Measurements from ENCODE around the gene CAMK1D. TPM values are rescaled to one million over a fixed set of nuclear protein-coding genes. Genes with fewer than 3 reads are reported as not detected.

Gene CAMK1D
- polyA plus RNA-seq, 2 of the 4 experiments (the other 2 are of a cell fraction): 6.6 to 12.5 TPM

DNA sequence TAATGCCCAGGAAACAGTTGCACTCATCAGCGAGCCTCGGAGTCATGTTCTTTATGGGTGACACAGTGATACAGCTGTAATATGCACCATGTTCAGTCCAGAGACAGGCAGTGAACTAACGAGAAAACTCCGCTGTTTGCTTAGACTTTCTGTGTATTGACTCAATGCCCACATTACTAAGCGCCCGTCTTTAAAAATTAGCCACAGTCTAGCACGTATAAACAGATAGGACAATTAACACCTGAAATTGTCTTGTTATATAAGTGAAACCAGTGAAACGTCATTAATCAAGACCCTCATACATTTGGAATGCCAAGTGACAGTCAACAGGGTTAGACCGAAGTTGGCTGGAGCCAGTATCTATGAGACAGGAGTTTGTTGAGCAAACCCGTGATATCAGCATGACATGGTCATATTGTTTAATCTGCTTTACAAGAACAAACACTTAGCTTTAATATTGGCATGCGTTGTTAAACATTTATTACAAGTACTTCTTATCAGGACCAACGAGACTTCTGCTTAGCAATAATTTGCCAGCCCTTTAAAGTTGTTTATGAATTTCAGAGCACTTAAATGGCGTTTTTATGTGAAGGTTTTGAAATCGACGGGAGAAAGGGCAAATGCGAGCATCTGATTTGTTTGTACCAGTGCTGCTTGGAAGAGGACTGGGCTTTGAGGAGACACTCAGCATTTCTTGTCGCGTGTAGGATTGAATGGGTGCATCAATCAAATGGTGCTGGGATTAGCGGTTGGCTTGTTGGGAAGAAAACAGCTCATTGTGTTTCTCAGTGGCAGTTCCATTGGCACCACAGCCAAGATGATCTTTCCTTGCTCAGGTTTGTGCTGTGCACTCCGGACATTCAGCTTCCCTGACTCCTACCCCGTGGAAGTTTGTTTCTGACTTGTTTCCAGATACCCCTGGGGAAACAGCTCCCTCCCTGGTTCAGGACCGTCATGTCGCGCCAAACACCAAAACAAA is 56.3 kb downstream of the CAMK1D start (continued):
- no peak for TF ChIP-seq REST (IDR thresholded peaks at IDR 0.05)
- no peak for TF ChIP-seq HDAC2 (IDR thresholded peaks at IDR 0.05)
- TF ChIP-seq CEBPB (IDR thresholded peaks at IDR 0.05): peak in 1 of 2 experiments; percentile 73; a peak in 3 of 4 replicates
- peak; percentile 32 for TF ChIP-seq MAFK (IDR thresholded peaks at IDR 0.05; ENCODE audit: partially characterized antibody)
- TF ChIP-seq, protein P1, sequence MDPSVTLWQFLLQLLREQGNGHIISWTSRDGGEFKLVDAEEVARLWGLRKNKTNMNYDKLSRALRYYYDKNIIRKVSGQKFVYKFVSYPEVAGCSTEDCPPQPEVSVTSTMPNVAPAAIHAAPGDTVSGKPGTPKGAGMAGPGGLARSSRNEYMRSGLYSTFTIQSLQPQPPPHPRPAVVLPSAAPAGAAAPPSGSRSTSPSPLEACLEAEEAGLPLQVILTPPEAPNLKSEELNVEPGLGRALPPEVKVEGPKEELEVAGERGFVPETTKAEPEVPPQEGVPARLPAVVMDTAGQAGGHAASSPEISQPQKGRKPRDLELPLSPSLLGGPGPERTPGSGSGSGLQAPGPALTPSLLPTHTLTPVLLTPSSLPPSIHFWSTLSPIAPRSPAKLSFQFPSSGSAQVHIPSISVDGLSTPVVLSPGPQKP (IDR thresholded peaks at IDR 0.05; ENCODE audit: low read depth, low read length): no peak
- TF ChIP-seq ZSCAN20 (CRISPR knock-in tag; IDR thresholded peaks at IDR 0.05): no peak
- TF ChIP-seq POLR2AphosphoS2 (conservative IDR thresholded peaks at IDR 0.05; ENCODE audit: low read length): no peak
- TF ChIP-seq BHLHE40 (IDR thresholded peaks at IDR 0.05; ENCODE audit: low read depth, low read length): no peak
- no peak for TF ChIP-seq PHF8 (IDR thresholded peaks at IDR 0.05; ENCODE audit: borderline replicate concordance, low read depth)
- no peak for TF ChIP-seq FOSL2 (IDR thresholded peaks at IDR 0.05)
- TF ChIP-seq FOSL2 (CRISPR knock-in tag; IDR thresholded peaks at IDR 0.05): peak; percentile 70
- no peak for TF ChIP-seq HOXB13 (CRISPR knock-in tag; IDR thresholded peaks at IDR 0.05; ENCODE audit: low read depth)
- TF ChIP-seq, protein P2, sequence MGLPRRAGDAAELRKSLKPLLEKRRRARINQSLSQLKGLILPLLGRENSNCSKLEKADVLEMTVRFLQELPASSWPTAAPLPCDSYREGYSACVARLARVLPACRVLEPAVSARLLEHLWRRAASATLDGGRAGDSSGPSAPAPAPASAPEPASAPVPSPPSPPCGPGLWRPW (IDR thresholded peaks at IDR 0.05): no peak
- TF ChIP-seq KDM1A (IDR thresholded peaks at IDR 0.05; ENCODE audit: low read depth): no peak
- no peak for TF ChIP-seq ATOH8 (CRISPR knock-in tag; IDR thresholded peaks at IDR 0.05; ENCODE audit: low read depth)
- TF ChIP-seq MYC (IDR thresholded peaks at IDR 0.05; ENCODE audit: borderline replicate concordance, low read length): no peak
- TF ChIP-seq MAZ (IDR thresholded peaks at IDR 0.05; ENCODE audit: borderline replicate concordance, low read depth, low read length): no peak
- TF ChIP-seq TFCP2L1 (CRISPR knock-in tag; IDR thresholded peaks at IDR 0.05): no peak
- peak; percentile 59 for TF ChIP-seq MAX (IDR thresholded peaks at IDR 0.05)
- TF ChIP-seq ZFP36 (IDR thresholded peaks at IDR 0.05; ENCODE audit: borderline replicate concordance, partially characterized antibody): no peak
- no peak for TF ChIP-seq HOXB5 (CRISPR knock-in tag; IDR thresholded peaks at IDR 0.05)
- TF ChIP-seq EP300 (IDR thresholded peaks at IDR 0.05): peak; percentile 29 to 62; a peak in 2 of 5 replicates
- no peak for TF ChIP-seq POLR2A (IDR thresholded peaks at IDR 0.05; ENCODE audit: low read length)
- peak; percentile 68 for TF ChIP-seq JUNB (IDR thresholded peaks at IDR 0.05)
- 0 out of 2 replicates have a peak, but pooled peaks have one; percentile 48 for TF ChIP-seq HOXA7 (CRISPR knock-in tag; IDR thresholded peaks at IDR 0.05)
